Brain microvascular endothelial cell (primary cell): Measurements from ENCODE around the gene CECR2.

Experiments
- DNase-seq: peaks from one replicate; pipeline ENCODE4 v3.0.0-alpha.2; 2020
- H3K27ac ChIP-seq: fragments of 250-450 bp; sonication (Bioruptor Pico); 2 replicates; pipeline ENCODE4 v1.5.1; 2020; ENCODE audit warnings: mild to moderate bottlenecking, moderate library complexity
- H3K27me3 ChIP-seq: fragments of 250-450 bp; sonication (Bioruptor Pico); replicated peaks from 2 replicates; pipeline ENCODE4 v1.5.1; 2020; ENCODE audit warnings: mild to moderate bottlenecking
- H3K36me3 ChIP-seq: fragments of 250-450 bp; sonication (Bioruptor Pico); replicated peaks from 2 replicates; pipeline ENCODE4 v1.5.1; 2020; ENCODE audit warnings: mild to moderate bottlenecking
- H3K4me3 ChIP-seq: 2 replicates; pipeline ENCODE4 v1.5.1; 2011; ENCODE audit warnings: low read depth, mild to moderate bottlenecking, control low read depth, low read length, moderate library complexity
- CTCF ChIP-seq: IDR thresholded peaks from 2 replicates; pipeline ENCODE4 v1.5.1; 2011; ENCODE audit warnings: low read depth, mild to moderate bottlenecking, moderate library complexity, low read length, control low read depth, inconsistent platforms; ENCODE audit errors: missing control alignments
- in situ Hi-C: cut with HindIII; loops from 2 replicates; pipeline ENCODE4 v1.10.0; 2017; ENCODE audit warnings: low sequenced_read_pairs, low pct_ligation_motif_present

Gene CECR2

DNA sequence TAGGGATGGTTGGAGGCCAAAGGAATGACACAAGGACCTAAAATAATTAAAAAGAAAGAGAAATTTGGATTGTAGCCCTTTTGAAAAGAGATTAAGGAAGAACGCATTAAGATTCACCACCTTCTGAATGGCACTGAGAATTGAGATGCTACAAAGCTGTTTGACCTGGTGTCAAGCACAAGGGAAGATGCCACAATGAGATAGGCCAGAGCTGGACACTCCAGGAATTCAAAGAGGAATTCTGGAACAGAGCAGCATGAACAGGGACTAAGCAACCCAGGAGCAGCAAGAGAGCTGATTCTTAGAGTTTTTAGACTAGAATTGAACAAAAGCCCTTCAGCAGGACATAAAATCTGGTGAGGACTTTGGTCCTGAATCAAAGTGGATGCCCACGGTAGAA, 11.6 kb upstream of the CECR2 start:
- no peaks in the 10 kb centered on the region for H3K27me3 ChIP-seq
- in situ Hi-C loops: no loop called here

DNA sequence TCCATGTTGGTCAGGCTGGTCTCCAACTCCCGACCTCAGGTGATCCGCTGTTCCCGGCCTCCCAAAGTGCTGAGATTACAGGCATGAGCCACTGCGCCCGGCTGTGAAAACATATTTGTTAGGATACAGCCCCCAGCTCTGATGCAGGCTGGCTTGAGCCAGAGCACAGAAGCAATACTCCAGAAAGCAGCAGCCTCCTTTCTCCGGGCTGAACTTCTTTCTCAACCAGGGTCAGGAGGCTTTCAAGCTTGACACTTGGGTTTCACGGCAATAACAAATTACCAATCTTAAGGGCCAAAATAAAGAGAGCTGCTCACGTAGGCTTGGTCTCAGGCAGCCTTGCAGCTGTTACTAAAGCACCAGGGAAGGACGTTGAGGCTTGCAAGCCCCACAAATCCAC, 10.8 kb upstream of the CECR2 start:
- in situ Hi-C loops: no loop called here
- TF ChIP-seq CTCF: no peak
- H3K4me3 ChIP-seq: no peak overlapping the region
- H3K27me3 ChIP-seq: no peaks in the 10 kb centered on the region
- H3K36me3 ChIP-seq: no peaks in the 10 kb centered on the region
- H3K27ac ChIP-seq: no peak overlapping the region
- DNase-seq: no peak

More for the DNA sequence above, 11.6 kb upstream of the CECR2 start:
- no peak overlapping the region for H3K4me3 ChIP-seq
- H3K27ac ChIP-seq: no peak overlapping the region
- no peaks in the 10 kb centered on the region for H3K36me3 ChIP-seq
- DNase-seq: no peak
- TF ChIP-seq CTCF: no peak

- H3K27ac ChIP-seq: no peak overlapping the region
- no peak overlapping the region for H3K4me3 ChIP-seq
- in situ Hi-C loops: no loop called here
- no peaks in the 10 kb centered on the region for H3K27me3 ChIP-seq
- TF ChIP-seq CTCF: no peak
- DNase-seq: peak; percentile 45
- no peaks in the 10 kb centered on the region for H3K36me3 ChIP-seq
These were observed 9.8 kb upstream of the CECR2 start for GRCh38 chr22:17359501-17359900.

DNA sequence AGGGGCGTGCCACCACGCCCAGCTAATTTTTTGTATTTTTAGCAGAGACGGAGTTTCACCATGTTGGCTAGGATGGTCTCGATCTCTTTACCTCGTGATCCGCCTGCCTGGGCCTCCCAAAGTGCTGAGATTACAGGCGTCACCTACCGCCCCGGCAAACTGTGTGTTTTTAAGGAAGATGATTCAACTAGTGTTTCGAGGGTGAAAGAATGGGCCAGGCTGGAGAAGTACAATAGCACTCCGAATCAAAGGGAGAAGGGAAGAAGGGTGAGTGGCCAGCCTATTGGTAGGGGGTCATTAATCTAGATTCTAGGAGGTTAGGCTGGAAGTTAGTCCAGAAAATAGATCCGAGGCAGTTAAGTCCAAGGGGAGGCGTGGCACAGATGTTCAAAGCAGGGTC, 2.9 kb upstream of the CECR2 start:
- H3K27me3 ChIP-seq: peaks cover 38% of the 10 kb centered on the region
- H3K4me3 ChIP-seq: no peak overlapping the region
- DNase-seq: no peak
- in situ Hi-C loops: no loop called here
- no peak for TF ChIP-seq CTCF
- no peaks in the 10 kb centered on the region for H3K36me3 ChIP-seq
- no peak overlapping the region for H3K27ac ChIP-seq

DNA sequence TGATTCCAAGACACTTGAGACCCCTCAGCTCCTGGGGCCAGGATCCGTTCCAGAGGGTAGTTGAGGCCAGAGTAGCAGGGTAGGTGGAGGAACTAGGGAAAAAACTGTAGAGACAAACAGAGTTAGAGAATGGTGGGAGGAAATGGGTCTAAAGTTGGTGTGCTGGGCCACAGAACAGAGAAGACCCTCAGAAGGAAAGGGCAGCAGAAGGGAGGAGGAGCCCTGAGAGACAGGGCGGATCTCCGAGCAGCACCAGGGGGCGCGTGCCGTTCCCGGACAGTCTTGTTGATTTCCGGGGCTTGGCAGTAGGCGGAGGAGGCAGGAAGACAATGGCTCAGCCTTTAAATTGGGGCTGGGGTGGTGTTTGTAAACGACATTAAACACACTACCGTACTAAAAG, 2.4 kb upstream of the CECR2 start:
- no peak overlapping the region for H3K27ac ChIP-seq
- no peak overlapping the region for H3K4me3 ChIP-seq
- in situ Hi-C loops: no loop called here
- peaks cover 43% of the 10 kb centered on the region for H3K27me3 ChIP-seq
- DNase-seq: no peak
- no peaks in the 10 kb centered on the region for H3K36me3 ChIP-seq
- peak; percentile 32 for TF ChIP-seq CTCF

- H3K36me3 ChIP-seq: no peaks in the 10 kb centered on the region
- peaks cover 48% of the 10 kb centered on the region for H3K27me3 ChIP-seq
- DNase-seq: no peak
- no peak for TF ChIP-seq CTCF
- no peak overlapping the region for H3K4me3 ChIP-seq
- in situ Hi-C loops: no loop called here
- H3K27ac ChIP-seq: no peak overlapping the region
These were observed 1.1 kb upstream of the CECR2 start for GRCh38 chr22:17368144-17368543.
